SK-N-SH (cell line): Measurements from ENCODE around the gene PERM1.

Source experiments
- CHD2 ChIP-seq: fragments of 150-350 bp; IDR thresholded peaks from 2 replicates; pipeline ENCODE4 v1.6.1; 2018; ENCODE audit warnings: low read length; ENCODE audit not compliant: partially characterized antibody
- EP300 ChIP-seq, 2 experiments: IDR thresholded peaks; 2 replicates each; pipeline versions ENCODE4 v1.4.0 to v1.6.1; 2012; ENCODE audit warnings: borderline replicate concordance in 1 of 2, low read depth in 1 of 2, low read length in 1 of 2
- EZH2phosphoT487 ChIP-seq: fragments of 200-600 bp; sonication (generic); IDR thresholded peaks from 2 replicates; pipeline ENCODE4 v1.6.1; 2017; ENCODE audit warnings: low read depth, mixed run types, mild to moderate bottlenecking, antibody characterized with exemption, moderate library complexity, borderline replicate concordance
- FOXM1 ChIP-seq: IDR thresholded peaks from 2 replicates; pipeline ENCODE4 v1.4.0; 2012; ENCODE audit warnings: low read depth, mild to moderate bottlenecking
- NRF1 ChIP-seq: IDR thresholded peaks from 2 replicates; pipeline ENCODE4 v1.6.1; 2012; ENCODE audit warnings: low read depth, mild to moderate bottlenecking, low read length
- POLR2AphosphoS5 ChIP-seq: IDR thresholded peaks from 2 replicates; pipeline ENCODE4 v1.6.1; 2012; ENCODE audit warnings: low read depth, low read length
- RCOR1 ChIP-seq: fragments of 150-350 bp; IDR thresholded peaks from 2 replicates; pipeline ENCODE4 v1.6.1; 2017; ENCODE audit warnings: antibody characterized with exemption, low read length
- REST ChIP-seq: IDR thresholded peaks from 2 replicates; pipeline ENCODE4 v1.6.1; 2012; ENCODE audit warnings: mild to moderate bottlenecking, low read depth, low read length, moderate library complexity
- TF ChIP-seq, protein P1 (sequence below): fragments of 200-600 bp; sonication (generic); IDR thresholded peaks from 2 replicates; pipeline ENCODE4 v1.6.1; 2017; ENCODE audit warnings: antibody characterized with exemption, mild to moderate bottlenecking, moderate library complexity

- no peak for TF ChIP-seq RCOR1
- no peak for TF ChIP-seq CHD2
- no peak for TF ChIP-seq POLR2AphosphoS5
- TF ChIP-seq, protein P1, sequence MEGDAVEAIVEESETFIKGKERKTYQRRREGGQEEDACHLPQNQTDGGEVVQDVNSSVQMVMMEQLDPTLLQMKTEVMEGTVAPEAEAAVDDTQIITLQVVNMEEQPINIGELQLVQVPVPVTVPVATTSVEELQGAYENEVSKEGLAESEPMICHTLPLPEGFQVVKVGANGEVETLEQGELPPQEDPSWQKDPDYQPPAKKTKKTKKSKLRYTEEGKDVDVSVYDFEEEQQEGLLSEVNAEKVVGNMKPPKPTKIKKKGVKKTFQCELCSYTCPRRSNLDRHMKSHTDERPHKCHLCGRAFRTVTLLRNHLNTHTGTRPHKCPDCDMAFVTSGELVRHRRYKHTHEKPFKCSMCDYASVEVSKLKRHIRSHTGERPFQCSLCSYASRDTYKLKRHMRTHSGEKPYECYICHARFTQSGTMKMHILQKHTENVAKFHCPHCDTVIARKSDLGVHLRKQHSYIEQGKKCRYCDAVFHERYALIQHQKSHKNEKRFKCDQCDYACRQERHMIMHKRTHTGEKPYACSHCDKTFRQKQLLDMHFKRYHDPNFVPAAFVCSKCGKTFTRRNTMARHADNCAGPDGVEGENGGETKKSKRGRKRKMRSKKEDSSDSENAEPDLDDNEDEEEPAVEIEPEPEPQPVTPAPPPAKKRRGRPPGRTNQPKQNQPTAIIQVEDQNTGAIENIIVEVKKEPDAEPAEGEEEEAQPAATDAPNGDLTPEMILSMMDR: no peak
- TF ChIP-seq NRF1: no peak
- no peak for TF ChIP-seq EP300 (IDR thresholded peaks at IDR 0.05; ENCODE audit: borderline replicate concordance in 1 of 2, low read depth in 1 of 2, low read length in 1 of 2)
- TF ChIP-seq FOXM1: no peak
- TF ChIP-seq REST: no peak
- no peak for TF ChIP-seq EZH2phosphoT487
Measured at GRCh38 chr1:980137-980571, 1.7 kb downstream of the PERM1 start.
